ENCODE measurements around the gene DNAJB9. TPM values are rescaled to one million over a fixed set of nuclear protein-coding genes. Genes with fewer than 3 reads are reported as not detected.

DNAJB9 gene
- polyA plus RNA-seq, 1 donor (not counting 4 experiments of a cell fraction or from before 2014, with no cell fraction given), result 13.4 TPM

DNA sequence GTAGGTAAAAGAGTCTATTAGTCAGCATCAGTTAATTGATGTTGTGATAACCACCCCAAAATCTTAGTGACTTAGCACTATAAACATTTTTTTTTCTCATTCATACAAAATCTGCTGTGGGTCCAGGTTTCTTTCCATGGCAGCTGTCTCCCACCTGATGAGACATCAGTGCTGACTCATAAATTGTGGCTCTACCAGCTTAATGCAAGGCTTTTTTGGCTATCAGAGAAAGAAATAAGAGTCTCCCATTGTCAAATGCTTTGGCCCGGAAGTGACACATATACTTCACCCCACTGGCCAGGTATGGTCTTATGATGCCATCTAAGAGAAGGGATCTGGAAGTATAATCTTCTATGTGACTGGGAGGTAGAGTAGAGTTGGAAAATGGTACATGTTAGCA lies 14.5 kb downstream of the DNAJB9 start:
- dilution Hi-C loops (cut with MboI; ENCODE audit: extremely low pct_ligation_motif_present, low sequenced_read_pairs), result no loop called here
- Histone ChIP-seq H3K27me3 (ENCODE audit: control insufficient read depth, extremely low read depth, insufficient read depth, low read length) (no peaks in the 10 kb centered on the region), H3K9ac (ENCODE audit: control insufficient read depth, extremely low read depth, insufficient read depth, low read length) (no peak overlapping the region), H2AFZ (ENCODE audit: control insufficient read depth, low read length) (no peak overlapping the region), H3K4me1 (ENCODE audit: control insufficient read depth, extremely low read depth, insufficient read depth, low read length) (no peaks in the 10 kb centered on the region), H3K36me3 (ENCODE audit: control insufficient read depth in 2 of 2, extremely low read depth in 1 of 2, insufficient read depth in 2 of 2, low read length in 2 of 2) (peaks cover 0 to 5% of the 10 kb centered on the region in 2 experiments), H3K27ac (ENCODE audit: control insufficient read depth, insufficient read depth, low read length) (no peak overlapping the region), H3K79me2 (ENCODE audit: control insufficient read depth, insufficient read depth, low read length) (no peaks in the 10 kb centered on the region), H3K4me3 (ENCODE audit: control insufficient read depth in 2 of 3, extremely low read depth in 1 of 3, insufficient read depth in 2 of 3, low read depth in 1 of 3, low read length in 3 of 3) (no peak overlapping the region), H3K4me2 (ENCODE audit: control insufficient read depth, extremely low read depth, insufficient read depth, low read depth, low read length) (no peak overlapping the region), H3K9me3 (ENCODE audit: control insufficient read depth, low read depth, low read length) (no peaks in the 10 kb centered on the region), H3K9me1 (ENCODE audit: control insufficient read depth, extremely low read depth, insufficient read depth, low read length) (no peaks in the 10 kb centered on the region), H4K20me1 (ENCODE audit: control insufficient read depth, extremely low read depth, insufficient read depth, low read length) (no peaks in the 10 kb centered on the region)
- FAIRE-seq, result no peak
- no peak for TF ChIP-seq EZH2 (IDR thresholded peaks at IDR 0.05; ENCODE audit: low read length)
- TF ChIP-seq, protein P1, sequence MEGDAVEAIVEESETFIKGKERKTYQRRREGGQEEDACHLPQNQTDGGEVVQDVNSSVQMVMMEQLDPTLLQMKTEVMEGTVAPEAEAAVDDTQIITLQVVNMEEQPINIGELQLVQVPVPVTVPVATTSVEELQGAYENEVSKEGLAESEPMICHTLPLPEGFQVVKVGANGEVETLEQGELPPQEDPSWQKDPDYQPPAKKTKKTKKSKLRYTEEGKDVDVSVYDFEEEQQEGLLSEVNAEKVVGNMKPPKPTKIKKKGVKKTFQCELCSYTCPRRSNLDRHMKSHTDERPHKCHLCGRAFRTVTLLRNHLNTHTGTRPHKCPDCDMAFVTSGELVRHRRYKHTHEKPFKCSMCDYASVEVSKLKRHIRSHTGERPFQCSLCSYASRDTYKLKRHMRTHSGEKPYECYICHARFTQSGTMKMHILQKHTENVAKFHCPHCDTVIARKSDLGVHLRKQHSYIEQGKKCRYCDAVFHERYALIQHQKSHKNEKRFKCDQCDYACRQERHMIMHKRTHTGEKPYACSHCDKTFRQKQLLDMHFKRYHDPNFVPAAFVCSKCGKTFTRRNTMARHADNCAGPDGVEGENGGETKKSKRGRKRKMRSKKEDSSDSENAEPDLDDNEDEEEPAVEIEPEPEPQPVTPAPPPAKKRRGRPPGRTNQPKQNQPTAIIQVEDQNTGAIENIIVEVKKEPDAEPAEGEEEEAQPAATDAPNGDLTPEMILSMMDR (optimal IDR thresholded peaks at IDR 0.05 in 1 of 3, IDR thresholded peaks at IDR 0.05 in 1 of 3, conservative IDR thresholded peaks at IDR 0.05 in 1 of 3; ENCODE audit: extremely low read depth in 1 of 3, insufficient read depth in 2 of 3, low read length in 3 of 3), result no peak
- no peak for DNase-seq (ENCODE audit: low read depth, low spot score)

DNA sequence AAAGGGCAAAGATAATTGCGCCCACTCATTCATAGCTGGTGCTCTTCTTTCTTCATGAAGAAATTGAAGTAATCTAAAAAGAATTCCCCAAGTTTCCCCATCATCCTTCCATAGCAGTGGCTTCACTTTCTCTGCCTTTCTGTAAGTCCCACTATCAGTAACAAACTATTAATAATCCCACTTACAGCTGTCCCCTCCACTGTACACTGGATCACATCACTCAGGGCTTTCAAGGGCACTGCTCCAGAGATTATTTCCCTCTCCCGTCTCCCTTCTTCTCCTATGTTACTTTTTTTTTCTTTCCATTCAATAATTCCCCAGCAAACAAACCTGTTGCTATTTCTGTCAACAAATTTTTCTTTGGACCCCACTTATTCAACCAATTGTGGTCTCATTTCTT lies 16.2 kb downstream of the DNAJB9 start:
- Histone ChIP-seq H3K9me1 (ENCODE audit: control insufficient read depth, extremely low read depth, insufficient read depth, low read length) (no peaks in the 10 kb centered on the region), H3K9me3 (ENCODE audit: control insufficient read depth, low read depth, low read length) (no peaks in the 10 kb centered on the region), H3K27ac (ENCODE audit: control insufficient read depth, insufficient read depth, low read length) (no peak overlapping the region), H3K4me1 (ENCODE audit: control insufficient read depth, extremely low read depth, insufficient read depth, low read length) (no peaks in the 10 kb centered on the region), H3K9ac (ENCODE audit: control insufficient read depth, extremely low read depth, insufficient read depth, low read length) (no peak overlapping the region), H3K36me3 (ENCODE audit: control insufficient read depth in 2 of 2, extremely low read depth in 1 of 2, insufficient read depth in 2 of 2, low read length in 2 of 2) (no peaks in the 10 kb centered on the region), H3K27me3 (ENCODE audit: control insufficient read depth, extremely low read depth, insufficient read depth, low read length) (no peaks in the 10 kb centered on the region), H2AFZ (ENCODE audit: control insufficient read depth, low read length) (no peak overlapping the region), H3K79me2 (ENCODE audit: control insufficient read depth, insufficient read depth, low read length) (no peaks in the 10 kb centered on the region), H4K20me1 (ENCODE audit: control insufficient read depth, extremely low read depth, insufficient read depth, low read length) (no peaks in the 10 kb centered on the region), H3K4me2 (ENCODE audit: control insufficient read depth, extremely low read depth, insufficient read depth, low read depth, low read length) (no peak overlapping the region), H3K4me3 (ENCODE audit: control insufficient read depth in 2 of 3, extremely low read depth in 1 of 3, insufficient read depth in 2 of 3, low read depth in 1 of 3, low read length in 3 of 3) (no peak overlapping the region)
- TF ChIP-seq, protein P1 (optimal IDR thresholded peaks at IDR 0.05 in 1 of 3, IDR thresholded peaks at IDR 0.05 in 1 of 3, conservative IDR thresholded peaks at IDR 0.05 in 1 of 3; ENCODE audit: extremely low read depth in 1 of 3, insufficient read depth in 2 of 3, low read length in 3 of 3), result no peak
- TF ChIP-seq EZH2 (IDR thresholded peaks at IDR 0.05; ENCODE audit: low read length), result no peak
- FAIRE-seq, result no peak
- dilution Hi-C loops (cut with MboI; ENCODE audit: extremely low pct_ligation_motif_present, low sequenced_read_pairs), result no loop called here
- no peak for DNase-seq (ENCODE audit: low read depth, low spot score)
